AG08395 (cell line): Measurements from ENCODE around the gene CT45A2.
"Not testable (repeated sequence)": the region's sequence is repeated elsewhere in the genome, so short reads cannot be mapped to it uniquely, and the experiment has no call there.

Experiments used
- DNase-seq: peaks from one replicate; pipeline ENCODE4 v3.0.0; 2012; ENCODE audit warnings: mixed read lengths, low spot score

Gene CT45A2, protein sequence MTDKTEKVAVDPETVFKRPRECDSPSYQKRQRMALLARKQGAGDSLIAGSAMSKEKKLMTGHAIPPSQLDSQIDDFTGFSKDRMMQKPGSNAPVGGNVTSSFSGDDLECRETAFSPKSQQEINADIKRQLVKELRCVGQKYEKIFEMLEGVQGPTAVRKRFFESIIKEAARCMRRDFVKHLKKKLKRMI

DNA sequence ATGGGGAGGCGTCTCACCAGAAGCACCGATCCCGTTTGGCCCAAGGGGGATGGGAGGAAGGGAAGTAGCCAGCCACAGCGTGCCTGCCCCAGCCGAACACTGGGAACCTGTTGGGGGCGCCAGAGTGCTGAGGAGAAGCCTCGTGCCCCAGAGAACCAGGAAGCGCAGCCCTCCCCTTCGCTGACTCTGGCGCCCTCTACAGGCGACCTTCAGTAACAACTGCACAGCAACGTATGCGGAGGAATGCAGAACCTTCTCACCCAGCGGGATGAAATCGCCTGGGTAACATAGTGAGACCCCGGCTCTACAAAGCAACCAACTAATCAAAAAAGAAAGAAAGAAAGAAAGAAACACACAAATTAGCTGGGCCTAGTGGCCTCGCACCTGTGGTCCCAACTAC, at the start of gene CT45A2:
Gene CT45A2, minus strand, starts transcription at position 101 of the 400 bp plus-strand sequence. CDS start 3,747 bp downstream, outside the sequence.
- DNase-seq = not testable (repeated sequence)

DNA sequence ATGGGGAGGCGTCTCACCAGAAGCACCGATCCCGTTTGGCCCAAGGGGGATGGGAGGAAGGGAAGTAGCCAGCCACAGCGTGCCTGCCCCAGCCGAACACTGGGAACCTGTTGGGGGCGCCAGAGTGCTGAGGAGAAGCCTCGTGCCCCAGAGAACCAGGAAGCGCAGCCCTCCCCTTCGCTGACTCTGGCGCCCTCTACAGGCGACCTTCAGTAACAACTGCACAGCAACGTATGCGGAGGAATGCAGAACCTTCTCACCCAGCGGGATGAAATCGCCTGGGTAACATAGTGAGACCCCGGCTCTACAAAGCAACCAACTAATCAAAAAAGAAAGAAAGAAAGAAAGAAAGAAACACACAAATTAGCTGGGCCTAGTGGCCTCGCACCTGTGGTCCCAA, 34.6 kb upstream of the CT45A2 start, which contains the start of gene CT45A8:
Gene CT45A8, minus strand, starts transcription at position 101 of the 400 bp plus-strand sequence. CDS start 3,755 bp downstream, outside the sequence.
- not testable (repeated sequence) for DNase-seq

DNA sequence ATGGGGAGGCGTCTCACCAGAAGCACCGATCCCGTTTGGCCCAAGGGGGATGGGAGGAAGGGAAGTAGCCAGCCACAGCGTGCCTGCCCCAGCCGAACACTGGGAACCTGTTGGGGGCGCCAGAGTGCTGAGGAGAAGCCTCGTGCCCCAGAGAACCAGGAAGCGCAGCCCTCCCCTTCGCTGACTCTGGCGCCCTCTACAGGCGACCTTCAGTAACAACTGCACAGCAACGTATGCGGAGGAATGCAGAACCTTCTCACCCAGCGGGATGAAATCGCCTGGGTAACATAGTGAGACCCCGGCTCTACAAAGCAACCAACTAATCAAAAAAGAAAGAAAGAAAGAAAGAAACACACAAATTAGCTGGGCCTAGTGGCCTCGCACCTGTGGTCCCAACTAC, 17.4 kb upstream of the CT45A2 start, which contains the start of gene CT45A7:
Gene CT45A7, minus strand, starts transcription at position 101 of the 400 bp plus-strand sequence. CDS start 3,747 bp downstream, outside the sequence.
- DNase-seq = not testable (repeated sequence)

DNA sequence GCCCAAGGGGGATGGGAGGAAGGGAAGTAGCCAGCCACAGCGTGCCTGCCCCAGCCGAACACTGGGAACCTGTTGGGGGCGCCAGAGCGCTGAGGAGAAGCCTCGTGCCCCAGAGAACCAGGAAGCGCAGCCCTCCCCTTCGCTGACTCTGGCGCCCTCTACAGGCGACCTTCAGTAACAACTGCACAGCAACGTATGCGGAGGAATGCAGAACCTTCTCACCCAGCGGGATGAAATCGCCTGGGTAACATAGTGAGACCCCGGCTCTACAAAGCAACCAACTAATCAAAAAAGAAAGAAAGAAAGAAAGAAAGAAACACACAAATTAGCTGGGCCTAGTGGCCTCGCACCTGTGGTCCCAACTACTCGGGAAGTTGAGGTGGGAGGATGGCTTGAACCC, 17.1 kb downstream of the CT45A2 start, which contains the start of gene CT45A6:
Gene CT45A6, minus strand, starts transcription at position 101 of the 400 bp plus-strand sequence. CDS start 3,794 bp downstream, outside the sequence.
- not testable (repeated sequence) for DNase-seq

DNA sequence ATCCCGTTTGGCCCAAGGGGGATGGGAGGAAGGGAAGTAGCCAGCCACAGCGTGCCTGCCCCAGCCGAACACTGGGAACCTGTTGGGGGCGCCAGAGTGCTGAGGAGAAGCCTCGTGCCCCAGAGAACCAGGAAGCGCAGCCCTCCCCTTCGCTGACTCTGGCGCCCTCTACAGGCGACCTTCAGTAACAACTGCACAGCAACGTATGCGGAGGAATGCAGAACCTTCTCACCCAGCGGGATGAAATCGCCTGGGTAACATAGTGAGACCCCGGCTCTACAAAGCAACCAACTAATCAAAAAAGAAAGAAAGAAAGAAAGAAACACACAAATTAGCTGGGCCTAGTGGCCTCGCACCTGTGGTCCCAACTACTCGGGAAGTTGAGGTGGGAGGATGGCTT, 34.4 kb downstream of the CT45A2 start, which contains the start of gene CT45A5:
Gene CT45A5, minus strand, starts transcription at position 101 of the 400 bp plus-strand sequence. CDS start 3,774 bp downstream, outside the sequence.
- not testable (repeated sequence) for DNase-seq

DNA sequence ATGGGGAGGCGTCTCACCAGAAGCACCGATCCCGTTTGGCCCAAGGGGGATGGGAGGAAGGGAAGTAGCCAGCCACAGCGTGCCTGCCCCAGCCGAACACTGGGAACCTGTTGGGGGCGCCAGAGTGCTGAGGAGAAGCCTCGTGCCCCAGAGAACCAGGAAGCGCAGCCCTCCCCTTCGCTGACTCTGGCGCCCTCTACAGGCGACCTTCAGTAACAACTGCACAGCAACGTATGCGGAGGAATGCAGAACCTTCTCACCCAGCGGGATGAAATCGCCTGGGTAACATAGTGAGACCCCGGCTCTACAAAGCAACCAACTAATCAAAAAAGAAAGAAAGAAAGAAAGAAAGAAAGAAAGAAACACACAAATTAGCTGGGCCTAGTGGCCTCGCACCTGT, 51.7 kb downstream of the CT45A2 start, which contains the start of gene CT45A3:
Gene CT45A3, minus strand, starts transcription at position 101 of the 400 bp plus-strand sequence. CDS start 3,747 bp downstream, outside the sequence.
- not testable (repeated sequence) for DNase-seq
